ENCODE measurements around the gene KIAA1143.

The KIAA1143 gene

DNA sequence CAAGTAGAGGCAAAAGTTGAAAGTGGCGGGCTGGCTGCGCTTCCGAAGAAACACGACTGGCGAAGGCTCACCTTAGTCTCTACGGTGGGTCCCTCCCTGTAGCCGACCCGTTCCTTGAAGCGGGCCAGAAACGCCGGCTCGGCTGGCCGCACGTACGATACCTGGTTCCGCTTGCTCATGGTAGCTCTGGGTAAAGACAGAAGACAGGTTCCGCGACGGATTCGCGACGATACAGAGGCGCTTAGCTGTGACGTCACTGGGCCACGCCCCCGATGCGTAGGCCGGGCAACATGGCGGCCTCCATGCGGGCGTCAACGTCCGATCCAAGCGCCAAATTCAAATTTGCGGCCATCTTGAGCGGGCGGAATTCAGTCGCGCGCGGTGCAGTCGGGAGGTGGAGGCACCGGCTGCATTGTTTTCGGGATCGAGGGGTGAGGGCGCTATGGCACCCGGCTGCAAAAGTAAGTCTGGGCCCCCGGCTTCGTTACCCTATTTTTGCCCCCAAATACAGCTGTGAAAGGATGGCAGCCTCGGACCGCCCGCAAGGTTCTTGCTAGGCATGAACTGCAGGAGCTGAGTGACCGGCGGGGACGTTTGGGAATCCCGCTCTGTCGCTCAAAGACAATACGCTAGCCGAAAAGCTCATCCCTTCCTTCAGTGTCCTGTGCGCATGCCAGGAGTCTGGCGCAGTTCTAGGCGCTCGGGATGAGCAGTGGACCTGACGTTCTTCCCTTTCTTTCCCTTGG lies at the start of gene KIAA1143, which contains the start of gene KIF15:
Gene KIAA1143, minus strand, starts transcription at position 196 of the 746 bp plus-strand sequence. Its CDS starts 17 bp downstream, at position 179.
Gene KIF15, plus strand, starts transcription at position 371 of the 746 bp plus-strand sequence. Its CDS starts 72 bp downstream, at position 443.
- peak; percentile 88 to 94 for DNase-seq (ENCODE audit: extremely low read depth in 1 of 2, low read depth in 1 of 2)

- no peak for DNase-seq (ENCODE audit: extremely low read depth in 1 of 2, low read depth in 1 of 2)
These were observed 44.5 kb upstream of the KIAA1143 start for GRCh38 chr3:44805960-44806359.

DNA sequence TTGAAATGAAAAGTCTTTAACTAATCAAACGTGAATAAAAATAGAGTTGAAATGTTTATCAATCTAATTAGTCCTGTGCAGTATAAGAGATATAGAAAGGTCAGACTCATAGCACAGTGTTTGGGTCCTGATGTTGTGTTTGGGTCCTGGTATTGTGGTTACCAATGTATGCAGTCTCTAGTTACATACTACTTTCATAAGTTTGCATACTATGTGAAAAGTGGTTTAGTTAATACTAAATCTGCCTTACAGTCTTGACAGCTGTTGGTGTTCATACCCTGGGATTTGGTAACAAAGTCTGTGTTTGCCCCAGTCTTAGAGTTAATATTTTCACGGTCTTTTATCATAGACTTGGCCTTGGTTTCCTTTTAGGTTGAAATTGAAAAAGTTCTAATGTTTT lies 41.9 kb upstream of the KIAA1143 start:
- no peak for DNase-seq (ENCODE audit: extremely low read depth in 1 of 2, low read depth in 1 of 2)

GRCh38 chr3:44802011-44802410 lies 40.6 kb upstream of the KIAA1143 start:
- no peak for DNase-seq (ENCODE audit: extremely low read depth in 1 of 2, low read depth in 1 of 2)

DNA sequence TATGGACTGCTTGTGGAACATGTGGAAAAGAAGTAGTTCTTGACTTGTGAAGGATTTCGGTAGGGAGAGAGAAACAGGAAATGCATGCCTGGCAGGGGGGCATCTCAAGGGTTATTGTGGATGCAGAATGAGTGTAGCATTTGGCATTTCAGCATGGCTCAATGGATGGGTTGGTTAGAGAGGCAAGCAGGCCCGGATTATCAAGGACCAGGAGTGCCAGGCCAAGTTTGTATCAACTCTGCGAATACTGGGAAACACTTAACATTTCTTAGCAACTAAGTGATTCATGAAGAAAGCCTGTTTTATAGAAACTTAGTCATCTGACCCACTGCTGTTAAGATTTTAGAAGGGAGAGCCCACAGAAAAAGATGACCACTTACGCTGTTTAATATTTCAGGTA lies 33.8 kb upstream of the KIAA1143 start:
- no peak for DNase-seq (ENCODE audit: extremely low read depth in 1 of 2, low read depth in 1 of 2)

DNA sequence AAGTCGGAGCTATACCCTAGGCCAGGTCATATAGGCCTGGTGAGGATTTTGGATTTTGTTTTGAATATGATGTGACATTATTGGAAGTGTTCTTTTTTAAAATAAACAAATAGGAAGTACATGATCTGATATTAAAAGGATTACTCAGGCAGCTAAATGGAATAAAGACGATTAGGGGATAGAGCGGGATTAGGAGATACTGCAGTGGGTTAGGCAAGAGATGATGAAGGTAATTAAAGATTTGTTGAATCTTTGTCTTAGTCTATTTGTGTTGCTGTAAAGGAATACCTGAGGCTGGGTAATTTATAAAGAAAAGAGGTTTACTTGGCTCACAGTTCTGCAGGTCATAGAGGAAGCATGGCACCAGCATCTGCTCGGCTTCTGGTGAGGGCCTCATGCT lies 21.5 kb upstream of the KIAA1143 start:
- DNase-seq (ENCODE audit: extremely low read depth in 1 of 2, low read depth in 1 of 2), result no peak

DNA sequence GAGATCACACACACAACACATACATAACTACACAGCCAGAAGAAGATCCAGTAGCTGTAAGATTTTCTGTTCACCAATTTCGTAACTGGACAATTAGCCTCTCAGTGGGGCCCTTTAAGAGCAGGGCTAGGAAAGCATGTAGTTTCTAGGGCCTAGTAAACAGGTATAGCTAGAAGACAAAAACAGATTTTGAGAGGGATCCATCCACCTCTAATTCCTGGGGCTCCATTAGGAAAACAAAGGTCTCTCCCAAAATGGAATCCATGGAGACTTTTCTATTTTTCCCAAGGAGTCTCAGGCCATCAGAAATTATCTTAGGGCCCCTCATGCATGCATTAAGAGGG lies 10.7 kb upstream of the KIAA1143 start:
- no peak for DNase-seq (ENCODE audit: extremely low read depth in 1 of 2, low read depth in 1 of 2)

GRCh38 chr3:44771424-44772098 lies 10.1 kb upstream of the KIAA1143 start:
- no peak for DNase-seq (ENCODE audit: extremely low read depth in 1 of 2, low read depth in 1 of 2)

- no peak for DNase-seq (ENCODE audit: extremely low read depth in 1 of 2, low read depth in 1 of 2)
These were observed 2.8 kb upstream of the KIAA1143 start for GRCh38 chr3:44764248-44764647.

DNA sequence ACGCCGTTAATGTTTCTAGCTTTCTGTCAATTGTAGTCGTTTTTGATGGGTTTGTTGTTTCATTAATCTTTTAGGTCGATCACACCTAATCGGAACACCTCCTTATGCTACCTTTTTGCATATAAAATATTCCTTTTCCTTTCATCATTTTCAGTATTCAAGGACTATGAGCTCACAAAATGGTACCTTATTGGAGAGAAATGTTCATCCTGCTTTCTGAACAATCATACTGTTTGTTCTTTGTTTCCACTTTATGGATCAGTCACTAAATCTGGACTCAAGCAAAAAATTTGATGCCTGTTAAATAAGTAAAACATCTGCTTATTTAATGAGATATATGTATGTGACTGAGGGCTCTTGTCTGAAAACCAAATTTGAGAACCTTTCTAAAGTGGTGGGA lies 1.3 kb upstream of the KIAA1143 start:
- no peak for DNase-seq (ENCODE audit: extremely low read depth in 1 of 2, low read depth in 1 of 2)

DNA sequence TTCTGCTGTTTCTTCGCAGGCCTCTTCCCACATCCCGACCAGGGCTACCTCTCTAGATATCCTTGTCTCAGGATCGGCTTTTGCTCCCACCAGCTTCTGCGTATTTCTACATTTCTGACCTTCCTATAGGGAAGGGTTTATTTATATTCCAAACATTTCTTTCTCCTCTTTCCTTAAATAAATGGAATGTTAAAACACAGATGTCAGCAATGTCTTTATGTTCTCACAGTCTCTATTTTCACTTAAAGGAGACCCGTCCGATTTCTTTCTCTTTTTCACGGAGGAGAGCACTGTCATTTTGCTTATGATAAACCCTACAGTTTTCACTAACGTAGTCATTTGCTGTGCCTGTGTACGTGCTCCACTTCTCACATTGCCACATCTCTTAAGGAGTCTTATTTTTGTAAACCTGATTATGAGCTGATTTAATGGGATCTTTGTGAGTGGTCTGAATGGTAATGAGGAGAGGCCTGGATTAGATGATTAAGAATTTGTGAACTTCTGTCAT lies 805 bp upstream of the KIAA1143 start:
- no peak for DNase-seq (ENCODE audit: extremely low read depth in 1 of 2, low read depth in 1 of 2)

- no peak for DNase-seq (ENCODE audit: extremely low read depth in 1 of 2, low read depth in 1 of 2)
These were observed 357 bp downstream of the KIAA1143 start for GRCh38 chr3:44761101-44761423.

GRCh38 chr3:44734646-44735168 lies 26.7 kb downstream of the KIAA1143 start:
- DNase-seq (ENCODE audit: extremely low read depth in 1 of 2, low read depth in 1 of 2), result no peak

DNA sequence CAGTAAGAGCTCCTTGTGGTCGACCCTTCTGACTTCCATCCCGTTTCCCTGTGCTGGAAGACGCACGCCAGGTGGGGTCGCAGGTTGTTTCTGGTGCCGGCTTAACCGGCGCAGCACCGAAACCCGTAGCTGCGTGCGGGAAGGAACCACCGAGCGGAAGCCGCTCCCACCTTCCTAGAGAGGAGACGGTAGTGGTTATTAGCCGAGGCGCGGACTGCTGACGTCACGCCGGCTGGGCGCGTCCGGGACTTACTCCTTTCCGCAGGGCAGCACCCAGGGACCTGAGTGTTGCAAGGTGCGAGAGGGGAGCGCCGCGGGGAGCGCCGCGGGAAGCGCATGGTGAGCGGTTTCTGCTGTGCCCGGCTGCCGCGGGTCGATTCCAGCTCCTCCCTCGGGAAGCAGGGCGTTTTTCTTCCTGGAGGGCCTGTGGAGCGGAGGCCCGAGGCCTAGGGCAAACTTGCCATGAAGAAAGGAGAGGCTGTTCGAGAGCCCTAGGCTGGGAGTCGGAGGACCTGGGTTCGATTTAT lies 32.0 kb downstream of the KIAA1143 start, which contains the start of gene ZNF501:
Gene ZNF501, plus strand, starts transcription at position 252 of the 527 bp plus-strand sequence. CDS start 4,787 bp downstream, outside the sequence.
- DNase-seq (ENCODE audit: extremely low read depth in 1 of 2, low read depth in 1 of 2), result peak; percentile 49 to 82

- DNase-seq (ENCODE audit: extremely low read depth in 1 of 2, low read depth in 1 of 2), result no peak
These were observed 39.4 kb downstream of the KIAA1143 start for GRCh38 chr3:44722103-44722401.

DNA sequence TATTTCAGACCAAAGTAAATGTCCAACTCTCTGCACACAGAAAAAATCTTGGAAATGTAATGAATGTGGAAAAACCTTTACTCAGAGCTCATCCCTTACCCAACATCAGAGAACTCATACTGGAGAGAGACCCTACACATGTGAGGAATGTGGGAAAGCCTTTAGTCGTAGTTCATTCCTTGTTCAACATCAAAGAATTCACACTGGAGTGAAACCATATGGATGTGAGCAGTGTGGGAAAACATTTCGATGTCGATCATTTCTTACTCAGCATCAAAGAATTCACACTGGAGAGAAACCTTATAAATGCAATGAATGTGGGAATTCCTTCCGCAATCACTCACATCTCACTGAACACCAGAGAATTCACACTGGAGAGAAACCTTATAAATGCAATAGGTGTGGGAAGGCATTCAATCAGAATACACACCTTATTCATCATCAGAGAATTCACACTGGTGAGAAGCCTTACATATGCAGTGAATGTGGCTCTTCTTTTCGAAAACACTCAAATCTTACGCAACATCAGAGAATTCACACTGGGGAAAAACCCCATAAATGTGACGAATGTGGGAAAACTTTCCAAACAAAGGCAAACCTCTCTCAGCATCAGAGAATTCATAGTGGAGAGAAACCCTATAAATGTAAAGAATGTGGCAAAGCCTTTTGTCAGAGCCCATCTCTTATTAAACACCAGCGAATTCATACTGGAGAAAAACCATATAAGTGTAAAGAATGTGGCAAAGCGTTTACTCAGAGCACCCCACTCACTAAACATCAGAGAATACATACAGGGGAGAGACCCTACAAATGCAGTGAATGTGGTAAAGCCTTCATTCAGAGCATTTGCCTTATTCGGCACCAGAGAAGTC lies 40.0 kb downstream of the KIAA1143 start:
- DNase-seq (ENCODE audit: extremely low read depth in 1 of 2, low read depth in 1 of 2), result no peak

DNA sequence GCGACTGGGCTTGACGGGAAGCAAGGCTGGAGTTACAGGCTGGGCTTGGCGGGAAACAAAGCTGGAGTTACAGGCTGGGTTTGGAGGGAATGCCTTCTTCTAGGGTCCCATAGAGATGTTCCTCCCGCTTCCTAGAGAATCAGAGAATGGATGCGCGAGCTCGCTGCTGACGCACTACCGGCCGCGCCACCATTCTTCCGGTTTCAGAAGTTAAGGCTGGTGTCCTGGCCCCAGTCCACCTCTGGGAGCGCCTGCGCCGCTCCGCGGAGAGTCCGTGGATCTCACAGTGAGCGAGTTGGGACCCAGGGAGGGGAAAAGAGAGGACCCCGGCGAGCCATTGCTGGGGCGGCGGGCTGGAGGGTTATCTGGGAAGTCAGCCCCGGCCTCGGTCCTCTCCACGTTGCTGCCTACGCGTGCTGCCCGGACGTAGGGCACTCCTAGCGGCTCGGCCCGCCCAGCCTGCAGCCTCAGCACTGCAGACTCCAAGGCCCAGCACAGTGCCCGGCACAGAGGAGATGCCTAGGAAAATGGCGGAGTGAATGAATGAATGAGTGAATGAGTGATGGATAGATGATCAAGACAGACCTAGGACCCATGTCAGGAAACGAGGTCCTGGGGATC lies 48.9 kb downstream of the KIAA1143 start, which contains the start of gene ZNF502:
Gene ZNF502, plus strand, starts transcription at position 206 of the 621 bp plus-strand sequence. CDS start 7,602 bp downstream, outside the sequence.
- peak; percentile 33 to 57 for DNase-seq (ENCODE audit: extremely low read depth in 1 of 2, low read depth in 1 of 2)

Measured in stimulated activated CD8-positive, alpha-beta memory T cell treated with anti-CD3 and anti-CD28 coated beads, Interleukin-7, amount 100 ng/mL, for 48 hours (primary cell).